HG03064 (cell line): ENCODE data around the gene DROSHA.

Experiments used
- ATAC-seq: cut with Tn5 transposase; IDR thresholded peaks from one replicate; pipeline ENCODE4 v1.9.1; 2021; ENCODE audit warnings: low read depth; ENCODE audit not compliant: unreplicated experiment

The DROSHA gene

GRCh38 chr5:31530541-31531265, 1.2 kb downstream of the DROSHA start:
- ATAC-seq: no peak

GRCh38 chr5:31523041-31523440, 8.9 kb downstream of the DROSHA start:
- ATAC-seq: no peak

- no peak for ATAC-seq
Observed at GRCh38 chr5:31516802-31517201, 15.1 kb downstream of the DROSHA start.

- no peak for ATAC-seq
Observed at GRCh38 chr5:31511305-31511704, 20.6 kb downstream of the DROSHA start.

- no peak for ATAC-seq
Observed at GRCh38 chr5:31504529-31504928, 27.4 kb downstream of the DROSHA start.

- ATAC-seq: no peak
Observed at GRCh38 chr5:31502506-31502905, 29.4 kb downstream of the DROSHA start.

GRCh38 chr5:31500256-31500655, 31.6 kb downstream of the DROSHA start:
- ATAC-seq: no peak

GRCh38 chr5:31496891-31497290, 35.0 kb downstream of the DROSHA start:
- no peak for ATAC-seq

- no peak for ATAC-seq
Observed at GRCh38 chr5:31496301-31496700, 35.6 kb downstream of the DROSHA start.

GRCh38 chr5:31495336-31495735, 36.6 kb downstream of the DROSHA start:
- ATAC-seq: no peak

GRCh38 chr5:31492869-31493268, 39.0 kb downstream of the DROSHA start:
- no peak for ATAC-seq

GRCh38 chr5:31487506-31487905, 44.4 kb downstream of the DROSHA start:
- ATAC-seq: no peak

- ATAC-seq: no peak
Observed at GRCh38 chr5:31486441-31486840, 45.5 kb downstream of the DROSHA start.

GRCh38 chr5:31485376-31486207, 46.3 kb downstream of the DROSHA start:
- no peak for ATAC-seq

- ATAC-seq: no peak
Observed at GRCh38 chr5:31481531-31482165, 50.2 kb downstream of the DROSHA start.

GRCh38 chr5:31479706-31480105, 52.2 kb downstream of the DROSHA start:
- no peak for ATAC-seq

- ATAC-seq: no peak
Observed at GRCh38 chr5:31478901-31479300, 53.0 kb downstream of the DROSHA start.

- no peak for ATAC-seq
Observed at GRCh38 chr5:31477971-31478370, 53.9 kb downstream of the DROSHA start.

- ATAC-seq: no peak
Observed at GRCh38 chr5:31477516-31477915, 54.4 kb downstream of the DROSHA start.

- no peak for ATAC-seq
Observed at GRCh38 chr5:31476738-31477141, 55.2 kb downstream of the DROSHA start.

GRCh38 chr5:31471916-31472315, 60.0 kb downstream of the DROSHA start:
- no peak for ATAC-seq
